HEK293 (cell line): ENCODE data around the gene PRTFDC1.

Experiments
- CTCF ChIA-PET: fragments of 350-600 bp; formaldehyde crosslinking; extraction: SDS; loops from one replicate; lab custom pipeline; 2021; ENCODE audit warnings: antibody characterized with exemption; lab: Yijun Ruan, JAX
- POLR2A ChIA-PET: fragments of 300-600 bp; formaldehyde crosslinking; extraction: SDS; loops from one replicate; lab custom pipeline; 2020; ENCODE audit warnings: antibody characterized with exemption, inconsistent platforms; lab: Yijun Ruan, JAX
- H3K27ac ChIP-seq: fragments of 200-500 bp; sonication (Bioruptor generic); 2 replicates; pipeline ENCODE4 v1.5.1; 2014; ENCODE audit warnings: low read depth, low read length, control low read depth, inconsistent platforms; ENCODE audit errors: extremely low read depth
- H3K36me3 ChIP-seq, 2 experiments: fragments of 200-500 bp in 1 of 2; sonication (Bioruptor generic) in 1 of 2; 1 replicate in 1 of 2; 2 replicates in 1 of 2; pipeline ENCODE4 v1.5.1; 2014 to 2017; ENCODE audit warnings: inconsistent platforms in 2 of 2, low read length in 2 of 2; ENCODE audit not compliant: control insufficient read depth in 2 of 2, insufficient read depth in 1 of 2
- H3K4me1 ChIP-seq: fragments of 200-500 bp; sonication (Bioruptor generic); 2 replicates; pipeline ENCODE4 v1.5.1; 2014; ENCODE audit warnings: mild to moderate bottlenecking, low read length, inconsistent platforms; ENCODE audit not compliant: control insufficient read depth, insufficient read depth
- H3K4me3 ChIP-seq: 2 replicates; pipeline ENCODE4 v1.5.1; 2011; ENCODE audit warnings: low read depth, mild to moderate bottlenecking, control low read depth, low read length, moderate library complexity
- H3K9me3 ChIP-seq: fragments of 200-500 bp; sonication (Bioruptor generic); 2 replicates; pipeline ENCODE4 v1.5.1; 2014; ENCODE audit warnings: low read depth, low read length, inconsistent platforms; ENCODE audit not compliant: control insufficient read depth, insufficient read depth
- EGR2 ChIP-seq: fragments of 450-650 bp; formaldehyde crosslinking; IDR thresholded peaks from 2 replicates; pipeline ENCODE4 v1.5.1; 2016; ENCODE audit warnings: low read depth, missing biosample characterization, missing genetic modification characterization
- KLF17 ChIP-seq: fragments of 450-650 bp; formaldehyde crosslinking; IDR thresholded peaks from 2 replicates; pipeline ENCODE4 v1.5.1; 2016; ENCODE audit warnings: missing biosample characterization, missing genetic modification characterization
- REPIN1 ChIP-seq: fragments of 450-650 bp; formaldehyde crosslinking; IDR thresholded peaks from 2 replicates; pipeline ENCODE4 v1.5.1; 2017; ENCODE audit warnings: missing biosample characterization, missing genetic modification characterization, low read depth
- ZBTB17 ChIP-seq: fragments of 450-650 bp; formaldehyde crosslinking; IDR thresholded peaks from 2 replicates; pipeline ENCODE4 v1.5.1; 2016; ENCODE audit warnings: missing biosample characterization, missing genetic modification characterization
- ZFP37 ChIP-seq: fragments of 450-650 bp; formaldehyde crosslinking; IDR thresholded peaks from 2 replicates; pipeline ENCODE4 v1.5.1; 2016; ENCODE audit warnings: missing biosample characterization, missing genetic modification characterization
- ZNF148 ChIP-seq: fragments of 450-650 bp; formaldehyde crosslinking; IDR thresholded peaks from 2 replicates; pipeline ENCODE4 v1.5.0; 2017; ENCODE audit warnings: missing biosample characterization, missing genetic modification characterization, borderline replicate concordance
- ZNF175 ChIP-seq: fragments of 450-650 bp; formaldehyde crosslinking; IDR thresholded peaks from 2 replicates; pipeline ENCODE4 v1.5.1; 2016; ENCODE audit warnings: missing biosample characterization, missing genetic modification characterization
- ZNF19 ChIP-seq: fragments of 450-650 bp; formaldehyde crosslinking; IDR thresholded peaks from 2 replicates; pipeline ENCODE4; 2016; ENCODE audit warnings: missing biosample characterization, missing genetic modification characterization, low read depth
- ZNF211 ChIP-seq: fragments of 450-650 bp; formaldehyde crosslinking; IDR thresholded peaks from 2 replicates; pipeline ENCODE4 v1.5.1; 2016; ENCODE audit warnings: low read depth, missing biosample characterization, missing genetic modification characterization
- ZNF239 ChIP-seq: fragments of 450-650 bp; formaldehyde crosslinking; IDR thresholded peaks from 2 replicates; pipeline ENCODE4 v1.5.1; 2016; ENCODE audit warnings: missing biosample characterization, missing genetic modification characterization
- ZNF280D ChIP-seq: fragments of 450-650 bp; formaldehyde crosslinking; IDR thresholded peaks from 2 replicates; pipeline ENCODE4 v1.5.1; 2016; ENCODE audit warnings: missing biosample characterization, missing genetic modification characterization
- ZNF394 ChIP-seq: fragments of 450-650 bp; formaldehyde crosslinking; IDR thresholded peaks from 2 replicates; pipeline ENCODE4 v1.5.1; 2016; ENCODE audit warnings: missing biosample characterization, missing genetic modification characterization, mild to moderate bottlenecking, moderate library complexity, borderline replicate concordance
- ZNF423 ChIP-seq: fragments of 450-650 bp; formaldehyde crosslinking; IDR thresholded peaks from 2 replicates; pipeline ENCODE4 v1.5.1; 2016; ENCODE audit warnings: missing biosample characterization, missing genetic modification characterization
- ZNF501 ChIP-seq: fragments of 450-650 bp; formaldehyde crosslinking; IDR thresholded peaks from 2 replicates; pipeline ENCODE4 v1.5.1; 2016; ENCODE audit warnings: missing biosample characterization, missing genetic modification characterization
- ZNF514 ChIP-seq: fragments of 450-650 bp; formaldehyde crosslinking; IDR thresholded peaks from 2 replicates; pipeline ENCODE4 v1.5.1; 2016; ENCODE audit warnings: missing biosample characterization, missing genetic modification characterization
- ZNF560 ChIP-seq: fragments of 450-650 bp; formaldehyde crosslinking; IDR thresholded peaks from 2 replicates; pipeline ENCODE4 v1.5.1; 2017; ENCODE audit warnings: missing biosample characterization, missing genetic modification characterization, borderline replicate concordance
- ZNF621 ChIP-seq: fragments of 450-650 bp; formaldehyde crosslinking; IDR thresholded peaks from 2 replicates; pipeline ENCODE4 v1.5.1; 2017; ENCODE audit warnings: missing biosample characterization, missing genetic modification characterization
- ZNF623 ChIP-seq: fragments of 450-650 bp; formaldehyde crosslinking; IDR thresholded peaks from 2 replicates; pipeline ENCODE4 v1.5.1; 2016; ENCODE audit warnings: missing biosample characterization, missing genetic modification characterization
- ZNF626 ChIP-seq: fragments of 450-650 bp; sonication (Bioruptor Pico); formaldehyde crosslinking; IDR thresholded peaks from 2 replicates; pipeline ENCODE4 v1.5.1; 2018; ENCODE audit warnings: missing biosample characterization, missing genetic modification characterization, inconsistent platforms
- TF ChIP-seq, protein P1 (sequence below): fragments of 450-650 bp; formaldehyde crosslinking; IDR thresholded peaks from 2 replicates; pipeline ENCODE4 v1.5.1; 2016; ENCODE audit warnings: missing biosample characterization, missing genetic modification characterization
- TF ChIP-seq, protein P2 (sequence below): sonication (generic); formaldehyde crosslinking; IDR thresholded peaks from 2 replicates; pipeline ENCODE4 v1.8.1; 2022; ENCODE audit warnings: mild to moderate bottlenecking, moderate library complexity, missing genetic modification reagents
- TF ChIP-seq, protein P3 (sequence below): fragments of 450-650 bp; formaldehyde crosslinking; IDR thresholded peaks from 2 replicates; pipeline ENCODE4; 2016; ENCODE audit warnings: missing biosample characterization, missing genetic modification characterization
- TF ChIP-seq, protein P4 (sequence below): fragments of 450-650 bp; formaldehyde crosslinking; IDR thresholded peaks from 2 replicates; pipeline ENCODE4 v1.5.1; 2017; ENCODE audit warnings: missing biosample characterization, mild to moderate bottlenecking, missing genetic modification characterization, moderate library complexity

Gene PRTFDC1

GRCh38 chr10:24931236-24931635 lies 21.2 kb downstream of the PRTFDC1 start:
- Histone ChIP-seq H3K4me3 (no peak overlapping the region), H3K4me1 (no peaks in the 10 kb centered on the region), H3K9me3 (no peaks in the 10 kb centered on the region), H3K27ac (no peak overlapping the region), H3K36me3 (no peaks in the 10 kb centered on the region)
- POLR2A ChIA-PET: no interaction called here
- CTCF ChIA-PET: no interaction called here
- TF ChIP-seq ZNF19 (tag by site-specific recombination): no peak
- no peak for TF ChIP-seq ZNF148 (tag by site-specific recombination)
- TF ChIP-seq ZBTB17 (tag by site-specific recombination): no peak
- no peak for TF ChIP-seq ZNF621 (tag by site-specific recombination)

GRCh38 chr10:24930427-24930826 lies 22.0 kb downstream of the PRTFDC1 start:
- Histone ChIP-seq H3K4me1 (no peaks in the 10 kb centered on the region), H3K9me3 (no peaks in the 10 kb centered on the region), H3K4me3 (no peak overlapping the region), H3K27ac (no peak overlapping the region), H3K36me3 (no peaks in the 10 kb centered on the region)
- ChIA-PET CTCF (interaction anchor here (0.8 to 0.9 kb wide), 2 partner anchors 11 to 151 kb away, joined by 3 read pairs; no protein-coding TSS in a partner anchor), POLR2A (no interaction called here)
- TF ChIP-seq ZNF560 (tag by site-specific recombination) (no peak), ZNF394 (tag by site-specific recombination) (no peak), ZNF501 (no peak), ZNF239 (tag by site-specific recombination) (no peak), ZNF280D (no peak), ZNF514 (no peak), EGR2 (tag by site-specific recombination) (no peak), ZNF423 (no peak), ZNF211 (tag by site-specific recombination) (no peak), ZFP37 (no peak), KLF17 (tag by site-specific recombination) (no peak), ZNF623 (tag by site-specific recombination) (no peak), ZNF626 (tag by site-specific recombination) (no peak), ZNF19 (tag by site-specific recombination) (no peak), REPIN1 (tag by site-specific recombination) (no peak), ZNF175 (tag by site-specific recombination) (no peak)
- TF ChIP-seq, protein P1, sequence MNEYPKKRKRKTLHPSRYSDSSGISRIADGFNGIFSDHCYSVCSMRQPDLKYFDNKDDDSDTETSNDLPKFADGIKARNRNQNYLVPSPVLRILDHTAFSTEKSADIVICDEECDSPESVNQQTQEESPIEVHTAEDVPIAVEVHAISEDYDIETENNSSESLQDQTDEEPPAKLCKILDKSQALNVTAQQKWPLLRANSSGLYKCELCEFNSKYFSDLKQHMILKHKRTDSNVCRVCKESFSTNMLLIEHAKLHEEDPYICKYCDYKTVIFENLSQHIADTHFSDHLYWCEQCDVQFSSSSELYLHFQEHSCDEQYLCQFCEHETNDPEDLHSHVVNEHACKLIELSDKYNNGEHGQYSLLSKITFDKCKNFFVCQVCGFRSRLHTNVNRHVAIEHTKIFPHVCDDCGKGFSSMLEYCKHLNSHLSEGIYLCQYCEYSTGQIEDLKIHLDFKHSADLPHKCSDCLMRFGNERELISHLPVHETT (tag by site-specific recombination): no peak
- TF ChIP-seq, protein P2, sequence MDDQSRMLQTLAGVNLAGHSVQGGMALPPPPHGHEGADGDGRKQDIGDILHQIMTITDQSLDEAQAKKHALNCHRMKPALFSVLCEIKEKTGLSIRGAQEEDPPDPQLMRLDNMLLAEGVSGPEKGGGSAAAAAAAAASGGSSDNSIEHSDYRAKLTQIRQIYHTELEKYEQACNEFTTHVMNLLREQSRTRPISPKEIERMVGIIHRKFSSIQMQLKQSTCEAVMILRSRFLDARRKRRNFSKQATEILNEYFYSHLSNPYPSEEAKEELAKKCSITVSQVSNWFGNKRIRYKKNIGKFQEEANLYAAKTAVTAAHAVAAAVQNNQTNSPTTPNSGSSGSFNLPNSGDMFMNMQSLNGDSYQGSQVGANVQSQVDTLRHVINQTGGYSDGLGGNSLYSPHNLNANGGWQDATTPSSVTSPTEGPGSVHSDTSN: no peak
- TF ChIP-seq, protein P3, sequence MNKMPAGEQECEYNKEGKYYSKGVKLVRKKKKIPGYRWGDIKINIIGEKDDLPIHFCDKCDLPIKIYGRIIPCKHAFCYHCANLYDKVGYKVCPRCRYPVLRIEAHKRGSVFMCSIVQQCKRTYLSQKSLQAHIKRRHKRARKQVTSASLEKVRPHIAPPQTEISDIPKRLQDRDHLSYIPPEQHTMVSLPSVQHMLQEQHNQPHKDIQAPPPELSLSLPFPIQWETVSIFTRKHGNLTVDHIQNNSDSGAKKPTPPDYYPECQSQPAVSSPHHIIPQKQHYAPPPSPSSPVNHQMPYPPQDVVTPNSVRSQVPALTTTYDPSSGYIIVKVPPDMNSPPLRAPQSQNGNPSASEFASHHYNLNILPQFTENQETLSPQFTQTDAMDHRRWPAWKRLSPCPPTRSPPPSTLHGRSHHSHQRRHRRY: no peak
- TF ChIP-seq, protein P4, sequence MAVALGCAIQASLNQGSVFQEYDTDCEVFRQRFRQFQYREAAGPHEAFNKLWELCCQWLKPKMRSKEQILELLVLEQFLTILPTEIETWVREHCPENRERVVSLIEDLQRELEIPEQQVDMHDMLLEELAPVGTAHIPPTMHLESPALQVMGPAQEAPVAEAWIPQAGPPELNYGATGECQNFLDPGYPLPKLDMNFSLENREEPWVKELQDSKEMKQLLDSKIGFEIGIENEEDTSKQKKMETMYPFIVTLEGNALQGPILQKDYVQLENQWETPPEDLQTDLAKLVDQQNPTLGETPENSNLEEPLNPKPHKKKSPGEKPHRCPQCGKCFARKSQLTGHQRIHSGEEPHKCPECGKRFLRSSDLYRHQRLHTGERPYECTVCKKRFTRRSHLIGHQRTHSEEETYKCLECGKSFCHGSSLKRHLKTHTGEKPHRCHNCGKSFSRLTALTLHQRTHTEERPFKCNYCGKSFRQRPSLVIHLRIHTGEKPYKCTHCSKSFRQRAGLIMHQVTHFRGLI (tag by site-specific recombination): no peak
